ENCODE results near the gene KPNB1. TPM values are rescaled to one million over a fixed set of nuclear protein-coding genes. Genes with fewer than 3 reads are reported as not detected.
A peak's percentile ranks its signal among the peaks of the same experiment; 100 is the strongest.

The KPNB1 gene
- total and polyA plus RNA-seq, 2 of the 4 experiments (the other 2 are of a cell fraction) = 206 to 1,082 TPM

DNA sequence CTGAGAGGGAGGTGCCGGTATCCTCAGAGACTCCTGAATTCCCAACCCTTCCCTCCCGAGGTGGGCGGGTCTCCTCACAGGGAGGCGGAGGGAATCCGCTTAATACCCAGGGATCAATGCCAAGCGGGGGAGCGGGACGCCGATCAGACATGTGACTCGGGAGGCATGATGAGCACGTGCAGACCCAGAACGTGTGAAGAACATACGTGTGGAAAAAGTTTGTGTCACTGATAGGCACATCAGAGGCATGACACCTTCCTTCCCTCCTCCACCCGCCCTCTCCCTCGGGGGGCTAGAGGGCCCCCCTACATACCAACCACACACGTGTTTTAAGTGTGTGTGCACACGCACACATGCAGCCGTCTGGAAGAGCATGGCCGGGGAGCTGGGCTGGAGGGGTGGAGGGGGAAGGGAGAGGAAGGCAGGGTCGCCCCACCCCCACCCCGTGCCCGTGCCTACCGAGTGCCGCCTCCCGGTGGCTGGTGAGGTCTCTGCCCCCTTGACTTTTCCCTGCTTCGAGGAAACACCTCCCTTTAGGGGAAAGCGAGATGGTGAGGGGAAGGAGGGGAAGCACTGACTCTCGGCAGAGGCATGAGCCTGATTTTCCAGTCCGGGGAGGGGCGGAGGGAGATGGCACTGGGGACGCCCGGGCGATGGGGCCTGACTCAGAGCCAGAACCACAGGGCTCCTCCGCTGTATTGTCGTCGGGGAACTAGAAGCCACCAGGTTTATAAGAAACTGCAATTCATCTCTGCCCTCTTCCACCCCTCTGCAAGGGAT lies 71.2 kb downstream of the KPNB1 start:
- Histone ChIP-seq H4K5ac (ENCODE audit: low read depth, low read length) (no peak overlapping the region), H3K9ac (ENCODE audit: low read depth, low read length) (no peak overlapping the region), H3K4ac (ENCODE audit: low read depth, low read length) (no peak overlapping the region; the same call in 1 of the 2 replicates), H3K56ac (ENCODE audit: extremely low read depth, insufficient read depth, low read length) (no peak overlapping the region), H4K8ac (ENCODE audit: low read depth in 2 of 2, low read length in 2 of 2) (no peak overlapping the region), H2BK20ac (ENCODE audit: low read depth, low read length) (no peak overlapping the region), H3K4me3 (ENCODE audit: insufficient read depth, low read depth, low read length) (no peak overlapping the region), H3K9me3 (ENCODE audit: control insufficient read depth, insufficient read depth, low read length) (no peaks in the 10 kb centered on the region), H2AFZ (replicated peaks; ENCODE audit: low read length, poor library complexity) (peak overlapping the region; percentile 52), H2BK120ac (ENCODE audit: low read depth, low read length) (no peak overlapping the region), H3K9me1 (ENCODE audit: insufficient read depth, low read length) (peaks cover 5% of the 10 kb centered on the region; the same call in 1 of the 2 replicates), H2AK9ac (replicated peaks; ENCODE audit: low read depth, low read length, poor library complexity) (no peak overlapping the region), H3K23ac (ENCODE audit: low read depth, low read length) (0 out of 2 replicates have a peak overlapping the region, but pooled peaks have one; percentile 1), H2BK5ac (ENCODE audit: low read depth, low read length, poor library complexity, severe bottlenecking) (no peak overlapping the region), H2BK15ac (ENCODE audit: low read depth, low read length) (no peak overlapping the region), H3K79me1 (ENCODE audit: low read depth in 1 of 2, low read length in 2 of 2) (no peaks in the 10 kb centered on the region), H3K27ac (ENCODE audit: insufficient read depth, low read length) (no peak overlapping the region), H3K27me3 (ENCODE audit: control insufficient read depth, insufficient read depth, low read length) (peaks cover 87% of the 10 kb centered on the region), H3K36me3 (ENCODE audit: control insufficient read depth, insufficient read depth, low read length) (no peaks in the 10 kb centered on the region), H3K4me1 (ENCODE audit: control insufficient read depth, insufficient read depth, low read length) (peaks cover 27% of the 10 kb centered on the region), H4K20me1 (ENCODE audit: insufficient read depth, low read length) (peaks cover 47% of the 10 kb centered on the region), H3K14ac (replicated peaks; ENCODE audit: low read depth, low read length) (no peak overlapping the region), H4K91ac (ENCODE audit: insufficient read depth, low read depth, low read length) (no peak overlapping the region), H3K18ac (ENCODE audit: low read depth, low read length) (no peak overlapping the region), H2AK5ac (ENCODE audit: low read depth, low read length) (peak overlapping the region; percentile 81; the same call in 1 of the 2 replicates), H3K4me2 (ENCODE audit: low read depth, low read length) (peak overlapping the region; percentile 11; the same call in 1 of the 2 replicates)
- 12% methylated on average over 3 of the region's 36 CpGs; no CpG with 5 or more reads in 1 of the 2 experiments for WGBS, 2 experiments (ENCODE audit: extremely low coverage in 2 of 2, insufficient read length in 1 of 2)
- BruUV-seq (replicated peaks) = no TSS peak
- in situ Hi-C loops (cut with MboI; ENCODE audit: low sequenced_read_pairs) (no loop called here), intact Hi-C loops (cut with micrococcal nuclease) (loop anchor here (10.0 kb wide), 1 partner anchor 54 kb away; no protein-coding TSS in a partner anchor), dilution Hi-C loops (cut with HindIII; ENCODE audit: low sequenced_read_pairs, unreplicated experiment) (no loop called here)
- TF ChIP-seq, protein P1, sequence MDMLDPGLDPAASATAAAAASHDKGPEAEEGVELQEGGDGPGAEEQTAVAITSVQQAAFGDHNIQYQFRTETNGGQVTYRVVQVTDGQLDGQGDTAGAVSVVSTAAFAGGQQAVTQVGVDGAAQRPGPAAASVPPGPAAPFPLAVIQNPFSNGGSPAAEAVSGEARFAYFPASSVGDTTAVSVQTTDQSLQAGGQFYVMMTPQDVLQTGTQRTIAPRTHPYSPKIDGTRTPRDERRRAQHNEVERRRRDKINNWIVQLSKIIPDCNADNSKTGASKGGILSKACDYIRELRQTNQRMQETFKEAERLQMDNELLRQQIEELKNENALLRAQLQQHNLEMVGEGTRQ (IDR thresholded peaks at IDR 0.05; ENCODE audit: low read depth, low read length) = peak; percentile 34; the same call in 1 of the 2 replicates
- TF ChIP-seq BHLHE40 (IDR thresholded peaks at IDR 0.05; ENCODE audit: low read depth, low read length) = peak; percentile 34; the same call in 1 of the 2 replicates
- no peak for TF ChIP-seq SMC3 (IDR thresholded peaks at IDR 0.05; ENCODE audit: low read depth, low read length)
- TF ChIP-seq MAZ (IDR thresholded peaks at IDR 0.05; ENCODE audit: borderline replicate concordance, low read depth, low read length) = peak; percentile 20; the same call in 1 of the 2 replicates
- ChIA-PET POLR2A (ENCODE audit: unreplicated experiment) (no interaction called here), CTCF (no interaction called here)
- DNase-seq (no peak), ATAC-seq (ENCODE audit: low read depth) (peak; percentile 7; the same call in 1 of the 2 replicates)

Data from IMR-90 (cell line).